ENCODE data around the gene MTA3.
"Not testable (repeated sequence)": the region's sequence is repeated elsewhere in the genome, so short reads cannot be mapped to it uniquely, and the experiment has no call there.

MTA3 gene

DNA sequence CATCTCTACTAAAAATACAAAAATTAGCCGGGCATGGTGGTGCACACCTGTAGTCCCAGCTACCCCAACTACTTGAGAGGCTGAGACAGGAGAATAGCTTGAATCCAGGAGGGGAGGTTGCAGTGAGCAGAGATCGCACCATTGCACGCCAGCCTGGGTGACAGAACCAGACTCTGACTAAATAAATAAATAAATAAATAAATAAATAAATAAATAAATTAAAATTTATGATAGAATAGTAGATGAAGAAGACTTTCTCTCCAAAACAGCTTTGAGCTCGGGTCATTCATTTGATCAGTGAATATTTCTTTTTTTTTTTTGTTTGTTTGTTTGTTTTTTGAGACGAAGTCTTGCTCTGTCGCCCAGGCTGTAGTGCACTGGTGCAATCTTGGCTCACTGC lies 17.6 kb upstream of the MTA3 start:
- H3K4me3 ChIP-seq (ENCODE audit: low read depth, low read length), result no peak overlapping the region
- DNase-seq (ENCODE audit: low read depth), result no peak
- TF ChIP-seq, protein P1, sequence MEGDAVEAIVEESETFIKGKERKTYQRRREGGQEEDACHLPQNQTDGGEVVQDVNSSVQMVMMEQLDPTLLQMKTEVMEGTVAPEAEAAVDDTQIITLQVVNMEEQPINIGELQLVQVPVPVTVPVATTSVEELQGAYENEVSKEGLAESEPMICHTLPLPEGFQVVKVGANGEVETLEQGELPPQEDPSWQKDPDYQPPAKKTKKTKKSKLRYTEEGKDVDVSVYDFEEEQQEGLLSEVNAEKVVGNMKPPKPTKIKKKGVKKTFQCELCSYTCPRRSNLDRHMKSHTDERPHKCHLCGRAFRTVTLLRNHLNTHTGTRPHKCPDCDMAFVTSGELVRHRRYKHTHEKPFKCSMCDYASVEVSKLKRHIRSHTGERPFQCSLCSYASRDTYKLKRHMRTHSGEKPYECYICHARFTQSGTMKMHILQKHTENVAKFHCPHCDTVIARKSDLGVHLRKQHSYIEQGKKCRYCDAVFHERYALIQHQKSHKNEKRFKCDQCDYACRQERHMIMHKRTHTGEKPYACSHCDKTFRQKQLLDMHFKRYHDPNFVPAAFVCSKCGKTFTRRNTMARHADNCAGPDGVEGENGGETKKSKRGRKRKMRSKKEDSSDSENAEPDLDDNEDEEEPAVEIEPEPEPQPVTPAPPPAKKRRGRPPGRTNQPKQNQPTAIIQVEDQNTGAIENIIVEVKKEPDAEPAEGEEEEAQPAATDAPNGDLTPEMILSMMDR (IDR thresholded peaks at IDR 0.05; ENCODE audit: low read depth, low read length), result no peak
- TF ChIP-seq, protein P2, sequence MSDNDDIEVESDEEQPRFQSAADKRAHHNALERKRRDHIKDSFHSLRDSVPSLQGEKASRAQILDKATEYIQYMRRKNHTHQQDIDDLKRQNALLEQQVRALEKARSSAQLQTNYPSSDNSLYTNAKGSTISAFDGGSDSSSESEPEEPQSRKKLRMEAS (IDR thresholded peaks at IDR 0.05; ENCODE audit: low read depth, low read length), result no peak
- TF ChIP-seq MYC (IDR thresholded peaks at IDR 0.05; ENCODE audit: low read depth, low read length) (no peak), POLR2A (IDR thresholded peaks at IDR 0.05; ENCODE audit: extremely low read depth, insufficient read length) (no peak)

GRCh38 chr2:42554392-42554791 lies 14.0 kb upstream of the MTA3 start:
- DNase-seq (ENCODE audit: low read depth), result no peak
- no peak overlapping the region for H3K4me3 ChIP-seq (ENCODE audit: low read depth, low read length)

GRCh38 chr2:42556315-42556890 lies 12.0 kb upstream of the MTA3 start:
- DNase-seq (ENCODE audit: low read depth), result no peak
- no peak overlapping the region for H3K4me3 ChIP-seq (ENCODE audit: low read depth, low read length)
- TF ChIP-seq MYC (IDR thresholded peaks at IDR 0.05; ENCODE audit: low read depth, low read length), result no peak
- TF ChIP-seq POLR2A (IDR thresholded peaks at IDR 0.05; ENCODE audit: extremely low read depth, insufficient read length), result no peak
- TF ChIP-seq, protein P1 (IDR thresholded peaks at IDR 0.05; ENCODE audit: low read depth, low read length), result no peak
- TF ChIP-seq, protein P2 (IDR thresholded peaks at IDR 0.05; ENCODE audit: low read depth, low read length), result no peak

More at GRCh38 chr2:42554392-42554791, 14.0 kb upstream of the MTA3 start:
- TF ChIP-seq, protein P1 (IDR thresholded peaks at IDR 0.05; ENCODE audit: low read depth, low read length), result no peak
- no peak for TF ChIP-seq MYC (IDR thresholded peaks at IDR 0.05; ENCODE audit: low read depth, low read length)

DNA sequence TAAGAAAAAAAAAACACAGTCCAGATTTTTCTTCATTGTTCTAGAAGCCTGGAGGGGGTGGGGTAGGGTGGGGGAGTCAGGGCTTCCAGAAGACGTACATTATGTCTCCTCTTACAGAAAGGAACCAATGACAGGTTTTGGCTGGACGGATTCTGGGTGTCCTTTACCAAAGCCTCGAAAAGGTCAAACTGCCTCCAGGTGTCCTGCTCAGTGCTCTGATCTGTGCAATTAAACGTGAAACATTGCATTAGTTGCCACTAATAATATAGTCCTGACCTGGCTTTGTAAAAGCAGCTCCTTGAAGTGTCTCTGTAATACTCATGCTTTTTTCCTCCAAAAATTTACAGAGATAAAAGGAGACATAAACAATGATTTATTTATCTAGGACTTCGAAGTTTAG lies 11.1 kb upstream of the MTA3 start:
- H3K4me3 ChIP-seq (ENCODE audit: low read depth, low read length), result no peak overlapping the region
- DNase-seq (ENCODE audit: low read depth), result no peak
- TF ChIP-seq POLR2A (IDR thresholded peaks at IDR 0.05; ENCODE audit: extremely low read depth, insufficient read length) (no peak), MYC (IDR thresholded peaks at IDR 0.05; ENCODE audit: low read depth, low read length) (no peak)
- TF ChIP-seq, protein P1 (IDR thresholded peaks at IDR 0.05; ENCODE audit: low read depth, low read length), result no peak
- TF ChIP-seq, protein P2 (IDR thresholded peaks at IDR 0.05; ENCODE audit: low read depth, low read length), result no peak

GRCh38 chr2:42558827-42559226 lies 9.6 kb upstream of the MTA3 start:
- no peak overlapping the region for H3K4me3 ChIP-seq (ENCODE audit: low read depth, low read length)
- DNase-seq (ENCODE audit: low read depth), result no peak
- TF ChIP-seq, protein P1 (IDR thresholded peaks at IDR 0.05; ENCODE audit: low read depth, low read length), result no peak
- TF ChIP-seq POLR2A (IDR thresholded peaks at IDR 0.05; ENCODE audit: extremely low read depth, insufficient read length) (no peak), MYC (IDR thresholded peaks at IDR 0.05; ENCODE audit: low read depth, low read length) (no peak)
- TF ChIP-seq, protein P2 (IDR thresholded peaks at IDR 0.05; ENCODE audit: low read depth, low read length), result no peak

DNA sequence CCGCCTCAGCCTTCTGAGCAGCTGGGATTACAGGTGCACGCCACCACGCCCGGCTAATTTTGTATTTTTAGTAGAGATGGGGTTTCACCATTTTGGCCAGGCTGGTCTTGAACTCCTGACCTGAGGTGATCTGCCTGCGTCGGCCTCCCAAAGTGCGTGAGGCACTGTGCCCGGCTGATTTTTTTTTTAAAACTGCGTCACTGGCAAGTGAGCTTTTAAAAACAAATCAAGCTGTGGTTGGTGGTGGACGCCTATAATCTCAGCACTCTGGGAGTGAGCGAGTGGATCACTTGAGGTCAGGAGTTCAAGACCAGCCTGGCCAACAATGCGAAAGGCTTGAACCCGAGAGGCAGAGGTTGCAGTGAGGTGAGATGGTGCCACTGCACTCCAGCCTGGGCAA lies 8.3 kb upstream of the MTA3 start:
- not testable (repeated sequence) for H3K4me3 ChIP-seq (ENCODE audit: low read depth, low read length); DNase-seq (ENCODE audit: low read depth)

All from NB4 (cell line).